HepG2 (cell line): ENCODE measurements around the gene ADCYAP1R1. TPM values are rescaled to one million over a fixed set of nuclear protein-coding genes. Genes with fewer than 3 reads are reported as not detected.

ENCODE experiments used
- ATAC-seq: fragments of 200-7000 bp; cut with Tn5 transposase; 3 replicates; pipeline ENCODE4 v1.9.1; 2020; ENCODE audit warnings: mild to moderate bottlenecking, moderate library complexity
- BruUV-seq: library from RNA; stranded (reverse); fragments of 400-500 nt; replicated peaks from 2 replicates; lab custom pipeline; 2021; lab: Mats Ljungman, UMichigan
- CTCF ChIA-PET: fragments of 300-600 bp; formaldehyde crosslinking; extraction: SDS; loops from one replicate; lab custom pipeline; 2021; ENCODE audit warnings: low total read pairs, inconsistent platforms, low intra/inter-chr PET ratio; lab: Yijun Ruan, JAX
- POLR2A ChIA-PET: fragments of 350-600 bp; sonication (Branson Sonifier 250); formaldehyde crosslinking; loops from one replicate; lab custom pipeline; 2020; ENCODE audit warnings: antibody characterized with exemption, inconsistent platforms; lab: Yijun Ruan, JAX
- DNase-seq: peaks from one replicate; pipeline ENCODE4 v3.0.0-alpha.2; 2015; ENCODE audit warnings: low spot score
- FAIRE-seq: peaks from 3 replicates; lab custom pipeline; 2011; peaks lifted over from hg19 to GRCh38; lab: Jason Lieb, UNC
- H2AFZ ChIP-seq: one replicate; pipeline ENCODE4 v1.6.1; 2011; ENCODE audit warnings: low read length, inconsistent platforms
- H3K27ac ChIP-seq: fragments of 300-600 bp; 3 replicates; pipeline ENCODE4 v1.8.0; 2011; ENCODE audit warnings: mixed run types, mild to moderate bottlenecking, mixed read lengths, low read length, inconsistent platforms; ENCODE audit not compliant: insufficient read depth; ENCODE audit errors: extremely low read length
- H3K27me3 ChIP-seq, 2 experiments: fragments of 200-600 bp in 1 of 2; 2 replicates in 1 of 2; 3 replicates in 1 of 2; pipeline versions ENCODE4 v1.6.0 to v1.8.0; 2011; ENCODE audit warnings: low read length in 2 of 2, mild to moderate bottlenecking in 2 of 2, moderate library complexity in 2 of 2, inconsistent platforms in 1 of 2; ENCODE audit not compliant: insufficient read depth in 2 of 2, control insufficient read depth in 1 of 2
- H3K36me3 ChIP-seq, 2 experiments: fragments of 200-600 bp in 1 of 2; replicated peaks in 1 of 2; 2 replicates in 1 of 2; 3 replicates in 1 of 2; pipeline versions ENCODE4 v1.5.1 to v1.8.0; 2011; ENCODE audit warnings: low read length in 2 of 2, inconsistent platforms in 1 of 2; ENCODE audit not compliant: insufficient read depth in 2 of 2, control insufficient read depth in 1 of 2
- H3K4me1 ChIP-seq: 2 replicates; pipeline ENCODE4 v1.5.1; 2012; ENCODE audit warnings: low read length, inconsistent platforms; ENCODE audit not compliant: insufficient read depth
- H3K4me2 ChIP-seq: 2 replicates; pipeline ENCODE4 v1.6.0; 2011; ENCODE audit warnings: low read depth, low read length, inconsistent platforms
- H3K4me3 ChIP-seq, 3 experiments: fragments of 200-600 bp in 1 of 3; sonication (generic), shearing (Covaris generic) in 1 of 3; replicated peaks in 1 of 3; 2 replicates each; pipeline ENCODE4 v1.5.1; 2011 to 2016; ENCODE audit warnings: low read length in 3 of 3, inconsistent platforms in 2 of 3, low read depth in 2 of 3, mild to moderate bottlenecking in 2 of 3, control low read depth in 1 of 3, mixed read lengths in 1 of 3; ENCODE audit not compliant: insufficient read depth in 1 of 3
- H3K79me2 ChIP-seq: one replicate; pipeline ENCODE4 v1.6.1; 2011; ENCODE audit warnings: low read length, inconsistent platforms; ENCODE audit not compliant: insufficient read depth
- H3K9ac ChIP-seq: 2 replicates; pipeline ENCODE4 v1.6.0; 2011; ENCODE audit warnings: mild to moderate bottlenecking, low read depth, low read length, inconsistent platforms; ENCODE audit not compliant: insufficient read depth
- H3K9me3 ChIP-seq: 2 replicates; pipeline ENCODE4 v1.5.1; 2012; ENCODE audit warnings: mild to moderate bottlenecking, low read length
- H4K20me1 ChIP-seq: 2 replicates; pipeline ENCODE4 v1.6.0; 2011; ENCODE audit warnings: inconsistent platforms, mild to moderate bottlenecking, low read length, moderate library complexity; ENCODE audit not compliant: insufficient read depth
- ELF4 ChIP-seq: sonication (generic); formaldehyde crosslinking; IDR thresholded peaks from 2 replicates; pipeline ENCODE4 v1.5.0; 2020; ENCODE audit warnings: missing genetic modification reagents, mild to moderate bottlenecking, moderate library complexity, borderline replicate concordance
- HHEX ChIP-seq: IDR thresholded peaks from 2 replicates; pipeline ENCODE4 v1.6.1; 2016; ENCODE audit warnings: control low read depth
- HMG20A ChIP-seq: IDR thresholded peaks from 2 replicates; pipeline ENCODE4 v1.6.1; 2016; ENCODE audit warnings: borderline replicate concordance
- HMGXB3 ChIP-seq: sonication (generic); formaldehyde crosslinking; IDR thresholded peaks from 2 replicates; pipeline ENCODE4 v1.4.0; 2020; ENCODE audit warnings: missing genetic modification reagents, borderline replicate concordance
- IRF9 ChIP-seq: sonication (generic); formaldehyde crosslinking; IDR thresholded peaks from 2 replicates; pipeline ENCODE4 v1.8.0; 2022; ENCODE audit warnings: missing genetic modification reagents, mild to moderate bottlenecking, borderline replicate concordance
- ISL2 ChIP-seq: sonication (generic); formaldehyde crosslinking; IDR thresholded peaks from 2 replicates; pipeline ENCODE4 v1.5.0; 2020; ENCODE audit warnings: missing genetic modification reagents
- JDP2 ChIP-seq: sonication (generic); formaldehyde crosslinking; IDR thresholded peaks from 2 replicates; pipeline ENCODE4 v1.8.1; 2022; ENCODE audit warnings: missing genetic modification reagents, borderline replicate concordance
- KDM3A ChIP-seq: IDR thresholded peaks from 2 replicates; pipeline ENCODE4 v1.6.1; 2018; ENCODE audit warnings: low read depth, missing compliant biosample characterization
- MIXL1 ChIP-seq: IDR thresholded peaks from 2 replicates; pipeline ENCODE4 v1.6.1; 2016
- NAIF1 ChIP-seq: sonication (generic); formaldehyde crosslinking; IDR thresholded peaks from 2 replicates; pipeline ENCODE4 v1.5.0; 2020; ENCODE audit warnings: mild to moderate bottlenecking, missing genetic modification reagents, borderline replicate concordance
- PBX2 ChIP-seq: IDR thresholded peaks from 2 replicates; pipeline ENCODE4 v1.6.1; 2016; ENCODE audit warnings: control low read depth
- PRMT3 ChIP-seq: sonication (generic); formaldehyde crosslinking; IDR thresholded peaks from 2 replicates; pipeline ENCODE4 v1.8.1; 2022; ENCODE audit warnings: low read depth, mild to moderate bottlenecking, moderate library complexity, missing genetic modification reagents, borderline replicate concordance
- SMYD3 ChIP-seq: sonication (generic); formaldehyde crosslinking; IDR thresholded peaks from 2 replicates; pipeline ENCODE4 v1.8.1; 2023; ENCODE audit warnings: mild to moderate bottlenecking, missing genetic modification reagents
- XRCC5 ChIP-seq: fragments of 200-400 bp; formaldehyde crosslinking; optimal IDR thresholded peaks from 2 replicates; pipeline ENCODE3; 2017; ENCODE audit warnings: mild to moderate bottlenecking, low read length
- ZNF333 ChIP-seq: sonication (generic); formaldehyde crosslinking; IDR thresholded peaks from 2 replicates; pipeline ENCODE4 v1.4.0; 2020; ENCODE audit warnings: mild to moderate bottlenecking, missing genetic modification reagents, borderline replicate concordance
- ZNF383 ChIP-seq: sonication (generic); formaldehyde crosslinking; IDR thresholded peaks from 2 replicates; pipeline ENCODE4 v1.4.0; 2020; ENCODE audit warnings: missing genetic modification reagents, mild to moderate bottlenecking, borderline replicate concordance
- ZNF841 ChIP-seq: sonication (generic); formaldehyde crosslinking; IDR thresholded peaks from 2 replicates; pipeline ENCODE4 v1.8.1; 2023; ENCODE audit warnings: missing genetic modification reagents, borderline replicate concordance
- ZSCAN22 ChIP-seq: sonication (generic); formaldehyde crosslinking; IDR thresholded peaks from 2 replicates; pipeline ENCODE4 v1.4.0; 2020; ENCODE audit warnings: mild to moderate bottlenecking, missing genetic modification reagents
- ZSCAN25 ChIP-seq: sonication (generic); formaldehyde crosslinking; IDR thresholded peaks from 2 replicates; pipeline ENCODE4 v1.8.0; 2022; ENCODE audit warnings: mild to moderate bottlenecking, missing genetic modification reagents
- WGBS: methylation state at CpG from one replicate; pipeline ENCODE4 v1.1.6; 2017; ENCODE audit warnings: low lambda C conversion rate; 5-methylcytosine and 5-hydroxymethylcytosine counted together
- in situ Hi-C: cut with HindIII; loops from 2 replicates; pipeline ENCODE4 v1.10.0; 2017; ENCODE audit warnings: low pct_unique_long_range_greater_than_20kb; ENCODE audit not compliant: extremely low pct_ligation_motif_present
- intact Hi-C: fragments of 100-400 bp; cut with micrococcal nuclease; formaldehyde crosslinking; loops from one replicate; pipeline ENCODE4 v1.10.0; 2022; ENCODE audit not compliant: unreplicated experiment
- polyA plus RNA-seq, 8 experiments: library from polyadenylated mRNA; depleted of rRNA in 3 of 8; stranded (reverse) in 7 of 8; unstranded in 1 of 8; fragments of >200 nt; fragmentation: Illumina TruSeq in 4 of 8; extraction: Trizol in 4 of 8; gene quantifications; 2 replicates each; pipeline versions ENCODE4 v1.2.1 to v1.2.3, GENCODE V29; 2011 to 2016; ENCODE audit warnings: low read depth in 4 of 8, missing spikeins in 1 of 8, mixed read lengths in 1 of 8; ENCODE audit not compliant: insufficient read depth in 1 of 8
- total RNA-seq, 5 experiments: library from RNA; depleted of rRNA; stranded (reverse); fragments of >200 nt; fragmentation: Illumina TruSeq; extraction: Trizol; gene quantifications; 2 replicates each; pipeline ENCODE4 v1.2.3, GENCODE V29; 2016; ENCODE audit warnings: low read depth in 1 of 5

The ADCYAP1R1 gene
- total and polyA plus RNA-seq, 2 of the 13 experiments (the other 11 are each of a cell fraction or from before 2014, with no cell fraction given): not detected

GRCh38 chr7:31066516-31067130, 14.5 kb downstream of the ADCYAP1R1 start:
- CTCF ChIA-PET: no interaction called here
- no peaks in the 10 kb centered on the region for H3K79me2 ChIP-seq
- FAIRE-seq (no peak), DNase-seq (no peak), ATAC-seq (no peak)
- no peak overlapping the region for H3K4me3 ChIP-seq
- in situ Hi-C loops: no loop called here
- H3K27ac ChIP-seq: no peak overlapping the region
- 2% methylated on average over 4 of the region's 4 CpGs for WGBS
- no peaks in the 10 kb centered on the region for H3K36me3 ChIP-seq
- no peak overlapping the region for H3K9ac ChIP-seq
- no peak overlapping the region for H3K4me2 ChIP-seq
- intact Hi-C loops: no loop called here
- no peaks in the 10 kb centered on the region for H3K4me1 ChIP-seq
- TF ChIP-seq ZNF383 (CRISPR knock-in tag): no peak
- TF ChIP-seq KDM3A (CRISPR knock-in tag): no peak
- TF ChIP-seq NAIF1 (CRISPR knock-in tag): no peak
- no peak for TF ChIP-seq ZSCAN22
- TF ChIP-seq MIXL1: no peak
- TF ChIP-seq IRF9 (CRISPR knock-in tag): no peak
- no peak for TF ChIP-seq ZNF841 (CRISPR knock-in tag)
- no peak for TF ChIP-seq ELF4 (CRISPR knock-in tag)
- no peak for TF ChIP-seq HMGXB3 (CRISPR knock-in tag)
- no peak for TF ChIP-seq ZSCAN25 (CRISPR knock-in tag)
- no peak for TF ChIP-seq SMYD3 (CRISPR knock-in tag)
- TF ChIP-seq PBX2 (CRISPR knock-in tag): no peak
- TF ChIP-seq HMG20A (CRISPR knock-in tag): no peak
- no peak for TF ChIP-seq HHEX
- TF ChIP-seq ZNF333 (CRISPR knock-in tag): no peak
- TF ChIP-seq PRMT3 (CRISPR knock-in tag): no peak
- no peak for TF ChIP-seq ISL2
- TF ChIP-seq XRCC5: no peak
- no peak for TF ChIP-seq JDP2 (CRISPR knock-in tag)
- TF ChIP-seq, all 625 proteins: peak for 0
- no peaks in the 10 kb centered on the region for H4K20me1 ChIP-seq
- POLR2A ChIA-PET: no interaction called here
- no peak overlapping the region for H2AFZ ChIP-seq
- peaks cover 1 to 16% of the 10 kb centered on the region in 2 experiments; a peak in 3 of 5 replicates for H3K27me3 ChIP-seq
- BruUV-seq: no TSS peak
- no peaks in the 10 kb centered on the region for H3K9me3 ChIP-seq
